CD1c-positive myeloid dendritic cell (primary cell): ENCODE measurements around the gene TBC1D2.

Experiments used
- DNase-seq: peaks from one replicate; pipeline ENCODE4 v3.0.0-alpha.2; 2016; ENCODE audit errors: extremely low spot score

The TBC1D2 gene

DNA sequence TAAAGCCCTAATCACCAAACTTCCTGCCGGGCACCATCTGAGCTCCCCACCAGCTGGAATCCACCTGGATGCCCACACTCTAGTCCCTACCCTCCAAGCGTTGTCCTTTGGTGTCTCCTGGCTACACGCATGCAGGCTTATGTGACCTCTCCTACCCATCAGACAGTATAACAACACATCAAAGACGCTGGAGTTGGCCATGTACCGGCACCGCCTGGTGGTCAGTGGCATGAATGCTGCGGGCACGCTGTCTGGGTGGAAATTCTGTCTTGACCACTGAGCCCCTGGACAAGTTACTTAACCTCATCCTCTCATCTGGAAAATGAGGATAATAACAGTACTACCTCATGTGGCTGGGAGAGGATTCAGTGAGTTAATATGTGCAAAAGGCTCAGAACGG lies 39.6 kb downstream of the TBC1D2 start:
- no peak for DNase-seq

DNA sequence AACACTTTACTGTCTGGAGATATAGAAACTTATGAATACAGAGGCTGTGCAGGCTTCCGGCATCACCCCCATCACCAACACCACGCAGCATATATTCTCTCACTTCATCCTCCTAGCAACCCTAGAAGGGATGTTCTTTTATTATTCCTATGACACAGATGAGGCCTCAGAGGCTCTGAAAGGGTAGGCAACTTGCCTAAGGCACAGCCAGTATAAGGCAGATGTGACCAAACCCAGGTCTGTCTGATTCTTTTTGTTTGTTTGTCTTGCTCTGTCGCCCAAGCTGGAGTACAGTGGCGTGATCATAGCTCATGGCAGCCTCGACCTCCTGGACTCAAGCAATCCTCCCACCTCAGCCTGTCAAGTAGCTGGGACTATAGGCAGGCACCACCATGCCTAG lies 40.2 kb downstream of the TBC1D2 start:
- DNase-seq = no peak

DNA sequence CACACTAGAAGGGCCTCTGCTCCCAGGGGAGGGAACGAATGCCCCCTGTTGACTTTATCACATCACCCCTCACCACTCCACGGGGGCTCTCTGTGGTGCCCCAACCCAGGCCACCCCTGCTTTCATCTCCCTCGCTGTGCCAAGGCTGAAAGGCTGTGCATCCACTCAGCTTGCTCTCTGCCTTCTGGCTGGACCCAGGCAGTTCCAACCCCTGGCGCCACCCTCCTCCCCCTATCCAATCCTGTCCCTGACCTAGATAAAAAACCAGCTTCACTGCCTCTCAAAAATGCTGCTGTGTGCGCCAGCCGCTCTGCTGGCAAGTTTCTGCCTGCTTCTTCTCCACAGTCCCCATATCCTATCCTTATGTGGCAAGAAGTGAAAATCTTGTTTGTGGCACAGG lies 40.6 kb downstream of the TBC1D2 start:
- no peak for DNase-seq

DNA sequence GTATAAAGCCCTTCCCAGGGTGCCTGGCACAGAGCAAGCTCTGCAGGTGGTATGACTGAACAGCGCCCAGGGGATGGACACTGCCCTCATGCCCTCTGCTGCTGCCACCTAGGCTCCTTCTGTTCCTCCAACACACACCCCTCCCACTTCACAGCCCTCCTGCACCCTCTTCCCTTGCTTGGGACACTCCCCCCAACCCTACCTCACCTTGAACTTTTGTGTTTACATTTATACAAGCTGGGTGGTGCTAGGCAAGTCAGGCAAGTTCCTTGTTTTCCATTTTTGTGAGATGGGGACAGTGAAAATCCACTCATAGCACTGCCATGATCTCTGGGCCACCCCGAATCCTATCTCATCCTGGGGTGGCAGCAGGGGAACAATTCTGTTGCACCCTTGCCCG lies 44.2 kb downstream of the TBC1D2 start:
- no peak for DNase-seq

DNA sequence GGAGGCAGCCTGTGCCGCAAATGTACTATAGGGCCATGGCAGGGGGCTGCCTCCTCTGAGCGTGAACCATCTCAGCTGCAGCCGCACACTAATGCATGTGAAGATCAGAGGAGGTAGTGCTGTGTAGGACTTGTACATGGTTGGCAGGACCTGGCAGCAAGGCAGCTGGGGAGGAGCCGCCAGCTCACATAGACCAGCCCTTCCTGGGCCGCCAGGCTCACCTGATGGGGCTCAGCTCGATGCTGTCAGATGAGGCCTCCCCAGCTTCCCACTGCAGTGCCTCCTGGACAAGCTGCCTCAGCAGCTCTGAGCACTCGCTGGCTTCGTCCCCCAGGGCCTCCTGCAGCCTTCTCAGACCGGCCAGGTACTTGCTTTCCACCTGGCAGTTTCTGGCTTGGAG lies 45.0 kb downstream of the TBC1D2 start:
- DNase-seq = no peak

DNA sequence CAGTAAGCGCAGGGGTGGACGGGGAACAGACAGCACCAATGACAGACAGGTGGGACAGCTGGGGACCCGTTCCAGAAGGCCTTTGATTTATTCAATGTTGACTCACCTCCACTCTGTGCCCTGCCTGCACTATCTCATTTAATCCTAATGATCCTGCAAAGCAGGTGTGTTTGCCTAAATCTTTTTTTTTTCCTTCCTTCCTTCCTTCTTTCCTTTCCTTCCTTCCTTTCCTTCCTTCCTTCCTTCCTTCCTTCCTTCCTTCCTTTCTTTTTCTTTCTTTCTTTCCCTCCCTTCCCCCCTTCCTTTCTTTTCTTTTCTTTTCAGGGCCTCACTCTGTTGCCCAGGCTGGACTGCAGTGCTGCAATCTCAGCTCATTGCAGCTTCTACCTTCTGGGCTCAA lies 45.9 kb downstream of the TBC1D2 start:
- DNase-seq = no peak

DNA sequence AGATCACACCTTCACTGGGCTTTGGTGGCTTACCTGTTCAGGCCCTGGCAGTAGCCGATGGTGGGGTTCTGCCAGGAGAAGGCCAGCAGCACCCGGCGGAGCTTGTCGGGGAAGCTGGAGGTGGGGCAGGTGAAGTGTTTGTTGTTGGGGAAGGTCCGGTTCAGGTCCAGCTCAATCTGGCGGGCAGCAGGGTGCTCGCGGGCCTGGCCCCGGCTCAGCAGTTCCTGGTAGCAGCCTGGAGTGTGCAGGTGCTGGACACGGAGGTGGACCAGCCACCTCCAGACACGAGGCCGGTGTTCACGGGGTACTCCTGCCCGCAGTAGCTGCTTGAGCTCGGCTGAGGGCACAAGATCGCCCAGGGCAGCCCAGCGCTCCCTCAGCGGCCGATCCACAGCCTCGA lies 46.8 kb downstream of the TBC1D2 start:
- no peak for DNase-seq

DNA sequence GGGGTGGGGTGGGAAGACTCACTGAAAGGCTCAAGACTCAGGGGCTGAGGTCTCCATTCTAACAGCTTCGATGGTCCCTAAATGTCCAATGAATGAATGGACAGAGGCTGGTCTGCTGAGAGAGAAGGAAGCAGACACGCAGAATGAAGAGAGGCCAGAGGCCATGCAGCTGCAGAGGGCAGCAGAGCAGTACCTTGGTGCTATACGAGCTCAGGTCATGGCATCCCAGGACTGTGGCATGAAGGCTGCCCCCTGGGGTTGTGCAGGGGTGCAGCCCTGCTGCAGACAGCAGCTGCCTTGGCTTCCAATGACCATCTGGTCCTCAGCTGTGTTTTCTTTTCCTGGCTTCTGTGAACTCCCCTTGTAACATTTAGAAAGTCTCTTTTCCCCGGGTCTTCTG lies 47.8 kb downstream of the TBC1D2 start:
- no peak for DNase-seq

DNA sequence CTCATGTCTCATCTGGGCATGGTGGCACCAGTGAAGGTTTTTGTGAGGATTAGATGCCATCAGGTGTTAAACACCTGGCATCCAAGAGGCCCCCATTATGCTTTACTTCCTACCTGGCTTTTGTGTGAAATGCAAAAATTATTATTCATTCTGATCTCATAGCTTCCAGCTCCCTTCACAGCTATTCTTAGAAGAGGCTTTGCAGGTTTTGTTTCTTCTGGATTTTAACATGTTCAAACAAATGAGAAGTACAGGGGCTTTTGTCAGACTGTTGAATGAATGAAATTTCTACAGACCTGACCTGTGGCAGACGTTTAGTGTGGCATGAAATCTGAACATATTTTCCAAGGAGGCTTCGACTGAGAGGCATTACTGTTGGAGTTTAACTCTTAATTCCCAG lies 48.7 kb downstream of the TBC1D2 start:
- DNase-seq = no peak

DNA sequence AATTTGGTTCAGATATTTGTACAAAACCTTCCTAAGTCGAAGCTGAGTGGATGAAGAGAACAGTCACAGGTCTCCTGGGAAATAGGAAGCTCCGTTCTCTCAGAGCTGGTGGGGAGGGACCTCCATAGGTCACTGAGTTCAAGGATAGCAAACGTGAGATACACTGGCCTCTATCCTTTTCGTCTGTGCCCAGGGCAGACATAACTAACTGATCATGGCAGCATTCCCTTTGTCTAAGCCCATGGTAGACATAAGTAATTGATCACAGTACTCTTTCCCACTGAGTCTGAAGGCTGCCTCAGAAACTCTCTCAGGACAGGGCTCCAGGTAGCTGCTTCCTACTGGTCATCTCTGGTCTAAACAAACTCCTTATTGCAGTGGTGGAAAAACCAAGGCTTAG lies 50.8 kb downstream of the TBC1D2 start:
- DNase-seq = no peak

DNA sequence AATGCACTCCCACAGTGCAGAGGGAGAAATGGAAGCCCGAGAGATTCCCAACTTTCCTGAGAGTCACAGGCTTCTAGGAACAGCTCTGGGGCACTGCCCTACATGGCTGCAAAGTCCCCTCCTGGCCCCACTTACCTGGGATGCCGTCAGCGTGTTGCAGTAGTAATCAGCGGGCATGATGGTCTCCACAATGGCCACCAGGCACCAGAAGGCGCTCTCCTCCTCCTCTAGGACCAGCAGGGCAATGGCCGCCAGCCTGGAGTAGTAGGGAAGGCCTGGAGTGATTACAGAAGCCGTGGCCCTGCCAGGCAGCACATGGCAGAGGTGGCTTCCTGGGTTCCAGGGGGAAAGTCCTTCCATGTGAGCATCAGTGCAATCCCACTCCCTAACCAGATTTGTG lies 52.3 kb downstream of the TBC1D2 start:
- no peak for DNase-seq

DNA sequence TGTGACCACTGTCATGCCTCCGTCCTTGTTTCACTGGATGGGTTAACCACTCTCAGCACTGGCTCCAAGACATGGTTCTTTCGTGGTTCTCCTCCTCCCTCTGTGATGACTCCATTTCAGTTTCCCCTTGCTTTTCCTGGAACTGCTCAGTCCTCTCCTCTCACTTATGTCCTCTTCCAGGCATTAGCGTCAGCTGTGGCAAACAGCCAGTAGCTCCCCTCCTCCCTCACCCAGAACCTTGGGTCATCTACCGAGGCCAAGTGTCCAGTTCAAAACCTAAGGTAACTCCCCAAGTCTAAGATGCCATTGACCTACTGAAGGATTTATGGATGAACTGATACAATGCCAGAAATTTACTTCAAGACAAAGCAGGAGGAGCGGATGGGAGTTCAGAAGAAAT lies 53.2 kb downstream of the TBC1D2 start:
- DNase-seq = no peak

DNA sequence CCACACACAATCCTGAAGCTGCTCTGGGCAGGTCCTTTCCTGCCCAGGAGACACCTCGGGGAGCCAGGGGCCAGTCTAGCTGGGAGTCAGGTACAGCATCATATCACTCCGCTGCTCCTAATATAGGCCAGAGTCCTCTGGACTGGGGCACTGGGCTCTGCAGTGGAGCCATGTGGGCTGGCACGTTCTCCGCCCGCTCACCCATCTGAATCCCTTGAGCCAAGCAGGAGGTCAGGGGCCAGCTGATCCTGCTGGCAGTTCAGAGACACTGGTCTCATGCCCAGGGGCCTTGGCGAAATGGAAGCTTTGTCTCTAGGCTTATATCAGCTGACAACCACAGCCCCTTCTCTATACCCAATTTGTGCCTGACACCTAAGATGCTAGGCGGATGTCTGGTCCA lies 53.7 kb downstream of the TBC1D2 start:
- no peak for DNase-seq

DNA sequence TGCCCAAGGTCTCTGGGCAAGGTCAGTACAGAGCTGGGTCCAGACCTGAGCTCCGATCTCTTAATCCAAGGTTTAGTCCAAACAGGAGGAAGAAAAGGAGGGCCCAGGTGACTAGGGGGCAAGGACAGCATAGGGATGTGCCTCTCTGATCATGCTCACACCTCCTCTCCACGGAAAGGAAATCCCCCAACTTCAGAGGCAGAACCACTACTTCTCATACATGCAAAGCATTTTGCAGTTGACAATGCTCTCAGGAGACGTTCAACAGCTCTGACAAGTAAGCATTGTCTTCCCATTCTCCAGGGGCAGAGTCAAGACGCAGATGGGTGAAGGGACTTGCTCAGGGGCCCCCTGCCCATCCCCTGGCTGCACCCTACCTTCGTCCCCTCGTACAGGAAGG lies 54.3 kb downstream of the TBC1D2 start:
- DNase-seq = no peak

DNA sequence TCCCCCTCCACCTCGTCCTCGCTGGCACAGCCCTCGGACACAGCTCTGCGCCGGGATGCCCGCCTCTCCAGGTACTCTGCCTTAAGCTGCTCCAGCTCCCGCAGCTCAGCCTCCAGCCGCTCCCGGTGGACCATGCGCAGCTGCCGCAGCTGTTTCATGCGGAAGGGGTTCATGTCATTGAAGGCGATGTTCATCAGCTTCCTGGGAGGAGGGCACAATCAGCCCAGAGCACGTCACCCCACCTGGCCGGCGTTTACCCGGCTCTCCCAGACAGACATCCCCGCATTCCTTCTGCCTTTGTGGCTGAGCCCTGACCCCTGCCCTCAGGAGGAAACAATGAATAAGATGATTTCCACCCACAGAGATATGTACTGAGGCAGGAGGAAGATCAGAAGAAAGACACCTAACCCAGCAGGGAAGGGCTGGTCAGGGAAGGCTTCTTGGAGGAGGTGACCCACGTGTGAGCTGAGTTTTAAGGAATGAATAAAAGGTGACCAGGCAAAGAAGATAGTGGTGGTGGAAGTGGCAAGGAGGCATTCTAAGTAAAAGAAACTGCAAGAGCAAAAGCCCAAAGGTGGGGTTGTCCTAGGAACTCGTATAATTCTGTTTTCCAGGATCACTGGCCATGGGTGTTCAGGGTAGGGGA lies 55.9 kb downstream of the TBC1D2 start:
- DNase-seq = no peak

DNA sequence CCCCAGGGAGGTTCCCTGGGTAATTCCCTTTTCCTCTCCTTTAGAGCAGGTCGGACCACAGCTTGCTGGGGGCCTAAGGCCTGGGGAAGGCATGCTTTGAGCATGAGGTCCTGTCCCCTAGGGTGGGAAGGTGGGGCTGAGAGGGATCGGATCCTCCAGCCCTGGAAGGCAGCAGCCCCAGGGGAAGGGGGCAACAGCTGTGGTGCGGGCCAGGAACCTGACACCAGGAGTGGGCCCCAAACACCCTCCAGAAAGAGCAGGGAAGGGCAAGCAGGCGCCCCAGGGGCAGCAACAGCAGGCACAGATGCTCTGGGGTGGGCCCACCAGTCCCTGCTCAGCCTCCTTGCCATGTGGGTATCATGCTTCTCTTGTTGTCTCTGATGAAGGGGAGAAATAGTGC lies 59.8 kb downstream of the TBC1D2 start:
- DNase-seq = no peak

DNA sequence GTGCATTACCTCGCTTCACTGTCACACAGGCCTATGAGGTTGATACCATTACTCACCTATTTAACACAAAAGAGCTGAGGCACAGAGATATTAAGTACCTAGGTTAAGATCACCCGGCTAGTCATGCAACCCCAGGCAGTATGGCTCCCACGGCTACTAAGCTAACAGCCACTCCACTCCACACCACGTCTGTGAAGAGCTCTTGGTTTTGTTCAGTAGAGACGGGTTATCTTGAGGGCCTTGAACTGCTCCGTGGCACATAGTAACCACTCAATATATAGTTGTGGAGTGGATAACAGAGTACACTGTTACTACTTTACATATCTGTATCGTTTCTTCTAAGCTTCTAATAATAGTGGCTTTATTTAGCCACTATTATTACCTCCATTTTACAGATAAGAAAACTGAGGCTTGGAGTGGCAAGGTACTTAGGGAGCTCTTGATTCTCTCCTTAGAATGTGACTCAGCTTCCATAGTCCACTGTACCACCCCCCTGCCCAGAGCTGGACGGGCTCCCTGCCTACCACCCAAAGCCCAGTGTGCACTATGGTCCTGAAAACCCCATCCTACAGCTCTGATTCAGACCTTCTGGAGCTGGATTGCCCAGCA lies 62.0 kb downstream of the TBC1D2 start:
- DNase-seq = no peak

DNA sequence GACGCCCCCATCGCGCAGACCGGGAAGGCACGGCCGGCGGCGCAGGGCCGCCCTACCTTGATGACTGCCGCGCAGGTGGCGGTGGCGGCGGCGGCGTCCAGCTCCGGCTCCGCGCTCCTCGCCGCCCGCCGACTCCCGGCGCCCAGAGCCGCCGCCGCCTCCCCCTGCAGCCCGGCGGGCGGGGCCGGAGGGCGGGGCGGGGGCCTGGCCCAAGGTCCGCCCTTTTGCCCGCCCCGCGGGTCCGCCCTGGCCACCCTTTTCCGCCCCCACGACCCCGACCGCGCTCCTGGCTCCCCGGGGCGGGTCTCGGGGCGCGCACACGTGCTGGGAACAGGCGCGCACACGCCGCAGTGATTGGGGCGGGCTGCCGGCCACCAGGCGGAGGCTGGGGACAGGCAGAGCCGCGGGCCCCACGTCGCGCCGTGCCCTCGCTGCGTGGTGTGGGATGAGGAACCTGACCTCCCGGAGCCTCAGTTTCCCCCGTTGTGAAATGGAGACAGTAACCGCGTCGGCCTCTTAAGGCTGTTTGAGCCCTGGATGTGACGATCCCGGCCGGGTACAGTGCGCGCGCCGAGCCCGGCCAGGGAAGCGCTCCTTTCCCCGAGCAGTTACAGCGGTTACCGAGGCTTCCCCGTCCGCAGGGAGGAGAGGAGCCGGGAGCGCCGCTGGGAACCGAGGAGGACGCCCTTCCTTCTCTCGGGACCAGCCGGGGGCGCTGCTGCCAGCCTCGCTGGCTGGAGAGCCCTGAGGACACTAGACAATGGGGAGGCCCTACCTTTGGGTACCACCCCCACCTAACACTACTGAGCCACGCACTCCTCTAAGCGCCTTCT lies 62.7 kb downstream of the TBC1D2 start, which contains the start of gene CORO2A:
Gene CORO2A, minus strand, starts transcription at position 135 of the 833 bp plus-strand sequence. CDS start 34,977 bp downstream, outside the sequence.
- DNase-seq = peak; percentile 86

DNA sequence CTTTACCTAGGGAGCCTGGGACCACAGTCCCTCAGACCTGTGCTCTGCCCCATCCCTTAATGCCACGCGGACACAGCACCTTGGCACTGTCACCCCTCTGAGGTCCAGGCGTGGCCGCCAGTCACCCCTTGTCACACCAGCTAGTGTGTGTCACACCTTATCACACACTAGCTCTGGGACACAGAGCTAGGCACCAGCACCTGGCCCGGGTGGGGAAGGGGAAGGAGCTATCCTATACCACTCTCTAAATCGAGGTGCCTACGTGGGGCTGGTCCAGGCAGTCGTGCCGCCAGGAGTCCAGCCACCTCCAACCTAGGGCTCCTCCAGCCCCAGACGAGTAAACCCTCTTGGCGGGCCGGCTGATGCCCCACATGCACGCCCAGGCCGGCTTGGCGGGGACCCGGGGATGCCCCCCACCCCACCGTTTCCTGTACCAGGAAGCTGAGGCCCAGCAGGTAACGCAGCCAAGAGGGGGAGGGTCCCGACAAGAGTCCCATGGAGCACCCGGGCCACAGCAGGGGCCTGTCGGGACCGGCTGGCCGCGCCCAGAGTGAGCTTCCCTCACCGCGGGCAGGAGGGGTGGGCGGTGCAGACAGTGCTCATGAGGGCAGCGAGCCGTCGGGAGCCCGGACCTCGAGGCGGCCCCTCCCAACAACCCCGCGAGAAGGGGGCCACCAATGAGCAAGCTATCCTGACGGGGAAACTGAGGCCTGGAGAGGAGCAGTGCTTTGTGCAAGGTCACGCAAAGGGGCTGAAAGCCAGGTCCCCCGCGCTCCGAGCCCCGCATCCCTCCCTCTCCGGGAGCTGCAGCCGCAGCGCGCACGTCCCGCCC lies 63.6 kb downstream of the TBC1D2 start:
- peak; percentile 68 for DNase-seq

DNA sequence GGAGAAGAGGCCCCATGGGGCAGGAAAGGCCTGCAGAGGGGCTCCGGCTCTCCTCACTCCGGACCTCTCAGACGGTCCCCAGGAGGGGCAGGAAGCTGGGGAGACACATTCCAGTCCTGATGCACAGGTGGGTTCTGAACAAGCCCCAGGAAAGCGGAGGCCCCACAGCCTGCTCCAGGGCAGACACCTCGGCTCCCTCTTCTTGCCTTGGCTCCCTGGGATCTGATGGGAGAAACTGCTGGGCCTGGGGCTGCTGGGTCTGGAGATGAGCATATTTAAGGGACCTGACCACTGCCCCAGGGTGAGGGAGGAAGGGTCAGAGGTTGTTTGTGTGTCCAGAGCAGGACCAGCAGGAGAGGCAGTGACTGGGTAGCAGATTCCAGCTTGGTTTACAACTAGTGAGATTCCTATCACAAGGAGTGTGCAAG lies 64.3 kb downstream of the TBC1D2 start:
- no peak for DNase-seq

DNA sequence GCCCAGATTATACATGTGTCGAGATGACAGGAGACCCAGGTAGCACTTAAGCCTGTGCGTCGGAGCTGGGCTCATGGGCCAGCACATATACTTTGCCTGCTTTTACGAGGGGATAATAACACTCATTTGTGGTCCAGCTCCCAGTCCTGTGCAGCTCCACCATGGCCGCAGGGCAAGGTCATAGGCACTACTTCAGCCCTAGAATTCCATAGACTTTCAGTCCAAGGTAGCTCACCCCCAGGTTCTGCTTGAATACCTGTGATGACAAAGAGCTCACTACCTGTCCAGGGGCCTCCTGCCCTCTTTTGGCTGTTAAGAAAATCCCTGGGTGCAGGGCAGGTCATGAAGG lies 64.7 kb downstream of the TBC1D2 start:
- no peak for DNase-seq

DNA sequence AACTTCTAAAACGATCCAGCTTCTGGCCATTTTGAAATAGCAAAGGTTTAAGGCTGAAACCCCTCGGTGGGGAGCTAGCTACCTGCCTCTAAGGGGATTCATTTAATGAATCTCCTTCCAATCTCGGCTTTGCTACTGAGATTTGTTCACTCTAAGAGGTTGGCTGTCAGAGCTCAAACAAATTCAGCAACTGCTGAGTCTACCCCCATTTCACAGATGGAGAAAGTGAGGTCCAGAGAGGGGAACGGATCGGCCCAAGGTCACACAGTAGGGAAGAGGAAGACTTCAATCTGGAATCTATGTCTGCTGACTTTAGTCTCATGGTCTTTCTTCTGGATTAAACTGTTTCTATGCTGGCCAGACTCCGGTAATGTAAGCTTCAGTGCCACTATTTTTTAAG lies 66.0 kb downstream of the TBC1D2 start:
- no peak for DNase-seq
